Subcutaneous abdominal adipose tissue (tissue), 5 donors: ENCODE results near the gene NUP50.
"Not testable (repeated sequence)": the region's sequence is repeated elsewhere in the genome, so short reads cannot be mapped to it uniquely, and the experiment has no call there.

Source experiments
- H3K27ac ChIP-seq: one replicate; pipeline ENCODE4 v1.7.0; 2013; ENCODE audit warnings: low read depth, mild to moderate bottlenecking, inconsistent platforms, low read length, moderate library complexity
- H3K27me3 ChIP-seq, 5 donors: one replicate each; pipeline ENCODE4 v1.7.0; 2013; ENCODE audit warnings: low read length in 5 of 5, inconsistent platforms in 1 of 5; ENCODE audit not compliant: control insufficient read depth in 5 of 5, insufficient read depth in 4 of 5
- H3K36me3 ChIP-seq, 5 donors: one replicate each; pipeline ENCODE4 v1.7.0; 2013; ENCODE audit warnings: low read length in 5 of 5; ENCODE audit not compliant: control insufficient read depth in 5 of 5, insufficient read depth in 5 of 5
- H3K4me1 ChIP-seq, 5 donors: one replicate each; pipeline ENCODE4 v1.7.0; 2013; ENCODE audit warnings: low read length in 5 of 5, mild to moderate bottlenecking in 3 of 5, moderate library complexity in 1 of 5; ENCODE audit not compliant: control insufficient read depth in 5 of 5, insufficient read depth in 5 of 5
- H3K4me3 ChIP-seq, 5 donors: one replicate each; pipeline ENCODE4 v1.7.0; 2013; ENCODE audit warnings: low read length in 5 of 5, low read depth in 1 of 5
- H3K9ac ChIP-seq, 5 donors: one replicate each; pipeline ENCODE4 v1.7.0; 2013; ENCODE audit warnings: low read length in 5 of 5, mild to moderate bottlenecking in 4 of 5, moderate library complexity in 3 of 5
- H3K9me3 ChIP-seq, 5 donors: one replicate each; pipeline ENCODE4 v1.7.0; 2013; ENCODE audit warnings: low read length in 5 of 5; ENCODE audit not compliant: control insufficient read depth in 5 of 5
- donor health status: healthy.
- donor health status: healthy.
- donor health status: healthy.
- donor health status: healthy.
- donor health status: healthy.

Gene NUP50

DNA sequence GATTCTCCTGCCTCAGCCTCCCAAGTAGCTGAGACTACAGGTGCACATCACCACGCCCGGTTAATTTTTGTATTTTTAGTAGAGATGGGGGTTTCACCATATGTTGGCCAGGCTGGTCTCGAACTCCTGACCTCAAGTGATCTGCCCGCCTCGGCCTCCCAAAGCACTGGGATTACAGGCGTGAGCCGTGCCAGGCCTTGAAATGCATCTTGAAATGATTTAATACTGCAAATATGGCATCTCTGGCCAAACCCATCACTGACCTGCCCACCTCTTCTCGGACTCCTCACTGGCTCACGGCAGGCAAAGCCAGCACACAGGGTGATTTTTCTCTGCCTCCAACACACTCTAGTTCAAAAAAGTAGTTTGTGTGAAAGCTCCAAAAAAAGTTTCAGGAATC lies 28.0 kb downstream of the NUP50 start:
- not testable (repeated sequence) for H3K27ac ChIP-seq, H3K27me3 ChIP-seq, H3K4me3 ChIP-seq, H3K9me3 ChIP-seq, H3K4me1 ChIP-seq, H3K9ac ChIP-seq
- peaks cover 0 to 41% (median 27%) of the 10 kb centered on the region in 5 donors for H3K36me3 ChIP-seq

DNA sequence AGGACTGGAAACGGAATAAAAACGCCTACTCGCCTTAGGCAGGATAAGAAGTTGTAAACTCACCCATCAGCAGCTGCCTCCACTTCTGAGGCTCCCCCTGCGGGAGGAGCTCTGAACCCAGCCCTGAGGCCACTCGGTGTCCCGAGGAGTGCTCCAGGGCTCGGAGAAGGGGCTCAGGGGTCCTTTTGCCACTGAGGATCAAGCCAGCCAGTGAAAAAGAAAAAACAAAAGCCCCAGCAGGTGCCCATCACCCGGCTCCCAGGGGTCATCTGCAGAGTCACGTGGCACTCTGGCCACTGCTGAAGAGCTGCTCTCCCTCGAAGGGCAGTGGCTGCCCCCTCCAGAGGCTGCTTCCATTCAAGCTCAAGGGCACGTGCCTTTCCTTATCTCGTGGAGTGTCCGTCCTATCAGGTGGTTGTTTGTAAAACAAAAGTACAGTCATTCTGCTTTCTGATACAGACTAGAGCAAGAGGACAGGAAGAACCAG lies 29.0 kb downstream of the NUP50 start:
- H3K36me3 ChIP-seq = peaks cover 0 to 51% (median 36%) of the 10 kb centered on the region in 5 donors
- no peaks in the 10 kb centered on the region for H3K9me3 ChIP-seq
- H3K27ac ChIP-seq = no peak overlapping the region
- peaks cover 0 to 2% (median 0%) of the 10 kb centered on the region in 5 donors for H3K4me1 ChIP-seq
- H3K27me3 ChIP-seq = no peaks in the 10 kb centered on the region
- H3K9ac ChIP-seq = no peak overlapping the region
- H3K4me3 ChIP-seq = no peak overlapping the region

DNA sequence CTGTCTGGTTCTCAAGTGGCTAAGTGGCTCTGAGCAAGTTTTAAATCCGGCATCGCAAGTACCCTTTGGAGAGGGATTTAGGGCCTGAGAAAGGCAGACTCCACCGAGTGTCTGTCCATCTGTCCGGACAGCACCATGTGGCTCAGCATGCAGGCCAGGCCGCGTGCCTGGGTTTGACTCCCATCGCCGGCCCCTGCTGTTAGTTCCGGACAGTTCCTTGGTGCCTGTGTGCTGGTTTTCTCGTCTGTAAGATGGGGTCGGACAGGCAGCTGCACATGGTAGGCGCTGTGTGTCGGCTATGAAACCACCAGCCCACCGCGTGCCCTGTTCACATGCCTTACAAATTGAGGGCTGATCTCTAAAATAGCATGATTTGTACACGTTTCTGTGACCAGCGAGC lies 31.0 kb downstream of the NUP50 start:
- Histone ChIP-seq H3K27ac (no peak overlapping the region), H3K4me1 (peaks cover 0 to 2% (median 0%) of the 10 kb centered on the region in 5 donors), H3K4me3 (no peak overlapping the region), H3K9me3 (no peaks in the 10 kb centered on the region), H3K9ac (peak overlapping the region in 1 of 5 donors; percentile 10), H3K27me3 (no peaks in the 10 kb centered on the region), H3K36me3 (peaks cover 0 to 58% (median 47%) of the 10 kb centered on the region in 5 donors)

DNA sequence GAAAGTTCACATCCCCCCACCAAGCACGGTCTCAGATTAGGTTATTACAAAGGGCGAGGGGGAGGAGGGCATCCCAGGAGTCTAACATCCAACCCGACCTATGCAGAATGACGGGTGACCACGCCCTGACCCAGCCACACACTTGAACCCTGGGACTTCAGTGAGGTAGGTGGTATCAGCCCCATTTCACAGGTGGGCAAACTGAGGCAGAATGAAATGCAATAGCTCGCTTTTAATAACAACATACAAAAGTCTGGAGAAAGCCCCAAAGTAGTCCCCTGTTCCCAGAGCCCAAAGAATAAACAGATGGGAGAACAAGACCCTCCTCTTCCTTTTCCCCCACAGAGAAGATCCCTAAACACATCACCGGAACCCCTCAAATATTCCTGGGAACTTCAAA lies 31.9 kb downstream of the NUP50 start:
- Histone ChIP-seq H3K4me1 (peaks cover 0 to 2% (median 0%) of the 10 kb centered on the region in 5 donors), H3K9ac (no peak overlapping the region), H3K27me3 (no peaks in the 10 kb centered on the region), H3K36me3 (peaks cover 0 to 67% (median 55%) of the 10 kb centered on the region in 5 donors), H3K4me3 (no peak overlapping the region), H3K27ac (no peak overlapping the region), H3K9me3 (no peaks in the 10 kb centered on the region)

DNA sequence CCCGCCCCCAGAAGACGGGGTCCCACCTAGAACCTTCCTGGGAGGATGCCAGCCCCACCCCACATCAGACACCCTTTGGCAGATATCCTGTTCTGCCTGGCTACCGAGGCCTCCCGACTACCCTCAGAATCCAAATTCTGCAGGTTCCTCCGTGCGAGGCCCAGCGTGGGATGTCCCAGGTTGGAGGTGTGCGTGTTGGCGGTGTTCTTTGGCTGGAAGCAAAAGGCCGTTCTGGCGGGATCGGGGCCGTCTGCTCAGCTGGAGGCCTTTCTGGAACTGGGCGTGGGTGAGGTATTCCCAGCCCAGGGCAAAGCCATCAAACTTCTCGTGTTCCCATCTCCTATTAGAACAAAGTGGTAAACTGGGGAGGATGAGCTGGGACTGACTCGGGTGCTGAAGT lies 32.6 kb downstream of the NUP50 start:
- peaks cover 0 to 71% (median 61%) of the 10 kb centered on the region in 5 donors for H3K36me3 ChIP-seq

DNA sequence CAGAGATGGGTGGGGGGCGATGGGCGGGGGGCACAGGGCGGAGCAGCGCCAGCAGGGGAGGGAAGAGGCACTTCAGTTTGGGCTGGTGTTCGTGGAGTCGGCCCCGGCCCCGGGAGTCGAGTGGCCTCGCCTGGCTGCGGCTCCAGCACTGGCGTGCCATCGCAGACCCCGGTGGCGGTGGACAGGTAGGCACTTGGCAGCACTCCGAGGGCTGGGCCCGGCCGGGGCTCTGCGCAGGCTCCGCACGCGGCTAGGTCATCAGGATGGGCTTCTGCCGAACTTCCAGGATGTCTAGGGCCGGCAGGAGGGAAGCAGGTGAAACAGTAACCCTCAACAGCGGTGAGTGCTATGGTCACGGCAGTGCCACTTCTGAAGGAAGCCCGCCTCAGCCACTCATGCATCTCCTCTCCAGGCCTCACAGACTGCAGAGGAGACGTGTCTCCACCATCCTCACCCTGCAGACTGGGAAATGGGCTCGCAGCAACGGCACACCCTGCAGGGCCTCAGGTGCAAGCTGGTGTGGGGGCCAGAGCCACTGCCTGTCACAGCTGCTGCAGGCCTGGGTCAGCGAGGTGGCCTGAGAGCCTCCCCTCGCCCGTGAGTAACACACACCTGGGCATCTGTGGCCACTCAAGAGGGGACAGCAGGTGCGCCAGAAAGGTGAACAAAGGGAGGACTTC lies 33.3 kb downstream of the NUP50 start:
- peaks cover 0 to 75% (median 65%) of the 10 kb centered on the region in 5 donors for H3K36me3 ChIP-seq

More for the DNA sequence above, 32.6 kb downstream of the NUP50 start:
- H3K9me3 ChIP-seq = no peaks in the 10 kb centered on the region
- no peak overlapping the region for H3K4me3 ChIP-seq
- H3K27ac ChIP-seq = no peak overlapping the region
- peaks cover 0 to 2% (median 0%) of the 10 kb centered on the region in 5 donors for H3K4me1 ChIP-seq
- no peak overlapping the region for H3K9ac ChIP-seq
- H3K27me3 ChIP-seq = no peaks in the 10 kb centered on the region

DNA sequence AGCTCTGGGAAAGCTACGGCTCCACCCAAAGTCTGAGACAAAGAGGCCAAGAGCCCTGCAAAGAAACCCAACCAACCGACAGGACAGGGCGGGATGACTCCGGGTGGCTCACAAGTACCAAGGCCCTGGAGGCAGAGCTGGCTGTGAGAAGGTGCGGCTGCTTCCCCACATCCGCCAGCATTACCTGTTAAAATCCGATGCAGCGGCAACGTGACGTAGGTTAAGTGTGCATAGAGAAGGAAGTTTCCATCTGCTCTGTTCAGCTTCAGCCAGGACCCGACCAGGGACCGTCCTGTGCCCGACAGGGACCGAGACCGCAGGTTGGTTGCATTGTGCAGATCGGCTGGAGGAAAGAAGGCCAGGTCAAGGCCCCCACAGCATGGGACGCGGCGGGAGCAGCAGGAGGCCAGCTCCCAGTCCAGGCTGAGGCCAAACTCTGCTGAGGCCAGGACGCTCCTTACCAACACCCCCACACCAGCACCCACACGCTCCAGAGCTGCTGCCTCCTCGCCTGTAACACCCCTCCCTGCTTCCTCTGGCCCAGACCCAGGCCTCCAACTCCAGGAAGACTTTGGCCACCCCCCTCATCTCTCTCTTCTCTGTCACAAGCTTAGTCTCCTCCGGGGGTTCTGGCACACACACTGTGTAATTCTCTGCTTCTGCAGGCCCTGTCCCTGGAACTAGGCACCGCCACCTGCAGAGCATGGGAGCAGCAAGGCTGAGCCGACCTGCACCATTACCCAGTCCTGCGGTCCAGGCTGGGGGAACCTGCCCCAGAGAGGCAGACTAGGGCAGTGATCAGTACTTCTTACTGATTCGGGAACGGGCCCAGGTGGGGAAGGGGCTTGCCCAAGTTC lies 34.1 kb downstream of the NUP50 start:
- H3K9ac ChIP-seq = no peak overlapping the region
- H3K9me3 ChIP-seq = no peaks in the 10 kb centered on the region
- peaks cover 0 to 5% (median 5%) of the 10 kb centered on the region in 5 donors for H3K4me1 ChIP-seq
- H3K4me3 ChIP-seq = no peak overlapping the region
- peaks cover 0 to 83% (median 73%) of the 10 kb centered on the region in 5 donors for H3K36me3 ChIP-seq
- no peaks in the 10 kb centered on the region for H3K27me3 ChIP-seq
- no peak overlapping the region for H3K27ac ChIP-seq

More for the DNA sequence above, 33.3 kb downstream of the NUP50 start:
- no peak overlapping the region for H3K9ac ChIP-seq
- H3K4me1 ChIP-seq = peaks cover 0 to 5% (median 2%) of the 10 kb centered on the region in 5 donors
- H3K27me3 ChIP-seq = no peaks in the 10 kb centered on the region
- no peak overlapping the region for H3K27ac ChIP-seq
- no peak overlapping the region for H3K4me3 ChIP-seq
- no peaks in the 10 kb centered on the region for H3K9me3 ChIP-seq

DNA sequence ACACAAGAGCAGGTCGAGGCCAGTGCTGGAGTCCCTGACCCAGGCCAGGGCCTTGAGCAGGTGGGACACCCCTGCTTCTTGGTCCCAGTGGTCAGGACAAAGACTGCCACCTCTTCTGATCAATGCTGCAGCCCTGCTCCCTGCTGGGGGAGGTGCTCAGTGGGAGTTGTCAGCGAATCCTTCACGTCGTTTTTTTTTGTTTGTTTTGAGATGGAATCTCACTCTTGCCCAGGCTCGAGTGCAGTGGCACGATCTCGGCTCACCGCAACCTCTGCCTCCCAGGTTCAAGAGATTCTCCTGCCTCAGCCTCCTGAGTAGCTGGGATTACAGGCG lies 34.7 kb downstream of the NUP50 start:
- H3K4me1 ChIP-seq = peaks cover 0 to 5% (median 5%) of the 10 kb centered on the region in 5 donors
- no peaks in the 10 kb centered on the region for H3K27me3 ChIP-seq
- no peak overlapping the region for H3K27ac ChIP-seq
- no peak overlapping the region for H3K9ac ChIP-seq
- peaks cover 0 to 89% (median 76%) of the 10 kb centered on the region in 5 donors for H3K36me3 ChIP-seq
- H3K9me3 ChIP-seq = no peaks in the 10 kb centered on the region
- H3K4me3 ChIP-seq = no peak overlapping the region

DNA sequence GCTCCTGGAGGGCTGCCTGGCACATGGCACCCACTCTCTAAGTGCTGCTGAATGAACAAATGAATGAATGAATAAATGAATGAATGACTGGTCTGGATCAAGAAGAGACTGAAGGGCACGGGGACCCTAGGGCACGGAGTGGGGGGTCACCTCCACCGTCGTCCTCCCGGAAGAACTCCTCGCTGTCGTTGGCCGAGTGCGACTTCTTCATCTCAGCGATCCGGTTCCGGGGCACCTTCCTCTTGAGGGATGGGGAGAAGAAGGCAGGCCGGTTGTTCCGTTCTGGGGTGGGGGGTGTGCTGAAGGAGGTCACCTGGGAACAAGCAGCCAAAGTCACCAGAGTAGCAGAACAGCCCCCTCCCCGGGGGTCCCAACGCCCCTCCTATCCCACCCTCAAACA lies 36.0 kb downstream of the NUP50 start:
- Histone ChIP-seq H3K27ac (no peak overlapping the region), H3K4me3 (no peak overlapping the region), H3K9me3 (no peaks in the 10 kb centered on the region), H3K9ac (no peak overlapping the region), H3K27me3 (no peaks in the 10 kb centered on the region), H3K4me1 (peaks cover 0 to 5% (median 5%) of the 10 kb centered on the region in 5 donors), H3K36me3 (peaks cover 0 to 97% (median 86%) of the 10 kb centered on the region in 5 donors)

DNA sequence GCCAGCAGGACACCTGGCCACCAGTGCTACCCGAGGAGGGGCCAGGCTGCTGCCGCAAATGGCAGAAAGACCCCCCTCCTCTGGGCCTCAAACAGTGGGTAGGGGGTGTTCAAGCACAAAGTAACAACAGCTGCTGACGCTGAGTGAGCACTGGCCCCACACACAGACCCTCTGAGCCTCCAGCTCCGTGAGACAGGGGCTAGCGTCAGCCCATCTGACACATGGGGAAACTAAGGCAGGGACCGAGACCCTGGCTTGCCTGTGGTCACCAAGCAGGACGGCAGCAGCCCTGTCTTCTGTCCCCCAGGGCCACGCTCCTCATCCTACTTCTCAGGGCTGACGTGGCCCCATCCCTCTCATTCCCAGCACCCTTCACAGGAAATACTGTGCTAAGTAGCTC lies 36.5 kb downstream of the NUP50 start:
- Histone ChIP-seq H3K9ac (no peak overlapping the region), H3K27me3 (no peaks in the 10 kb centered on the region), H3K27ac (no peak overlapping the region), H3K36me3 (peaks cover 0 to 97% (median 86%) of the 10 kb centered on the region in 5 donors), H3K4me1 (peaks cover 0 to 5% (median 5%) of the 10 kb centered on the region in 5 donors), H3K9me3 (no peaks in the 10 kb centered on the region), H3K4me3 (no peak overlapping the region)
